ENCODE measurements around the gene TWF2.

The TWF2 gene

DNA sequence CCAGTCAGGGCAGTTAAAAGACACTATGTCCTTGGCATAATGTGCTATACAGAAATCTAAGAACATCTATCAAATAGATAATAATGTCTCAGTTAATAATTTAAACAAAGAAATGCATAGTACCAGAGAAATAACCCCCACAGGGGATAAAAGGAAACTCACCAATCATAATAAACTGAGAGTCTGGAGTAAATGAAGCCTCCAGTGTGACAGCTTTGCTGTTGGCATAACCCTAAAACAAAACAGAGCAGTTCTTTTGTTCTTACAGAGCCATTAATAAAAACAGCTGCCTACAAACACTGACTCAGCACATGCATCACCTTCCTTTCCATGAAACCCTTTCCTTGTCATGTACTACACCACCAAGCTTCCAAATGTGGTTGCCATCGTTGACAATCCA, 20.1 kb upstream of the TWF2 start:
- Histone ChIP-seq H3K79me2 (ENCODE audit: low read length) (peaks cover 65% of the 10 kb centered on the region), H3K36me3 (replicated peaks; ENCODE audit: low read depth, low read length) (peaks cover 82% of the 10 kb centered on the region), H3K9ac (ENCODE audit: low read length) (no peak overlapping the region), H4K20me1 (ENCODE audit: insufficient read depth, low read length) (peaks cover 31% of the 10 kb centered on the region), H2AFZ (ENCODE audit: low read depth, low read length) (no peak overlapping the region), H3K4me2 (ENCODE audit: low read length) (no peak overlapping the region), H3K4me1 (ENCODE audit: low read length) (peaks cover 19% of the 10 kb centered on the region), H3K27ac (ENCODE audit: low read length) (no peak overlapping the region), H3K27me3 (ENCODE audit: low read depth, low read length) (no peaks in the 10 kb centered on the region), H3K9me3 (ENCODE audit: insufficient read depth, low read length) (no peaks in the 10 kb centered on the region), H3K4me3 (ENCODE audit: low read length) (no peak overlapping the region)
- TF ChIP-seq, protein P1, sequence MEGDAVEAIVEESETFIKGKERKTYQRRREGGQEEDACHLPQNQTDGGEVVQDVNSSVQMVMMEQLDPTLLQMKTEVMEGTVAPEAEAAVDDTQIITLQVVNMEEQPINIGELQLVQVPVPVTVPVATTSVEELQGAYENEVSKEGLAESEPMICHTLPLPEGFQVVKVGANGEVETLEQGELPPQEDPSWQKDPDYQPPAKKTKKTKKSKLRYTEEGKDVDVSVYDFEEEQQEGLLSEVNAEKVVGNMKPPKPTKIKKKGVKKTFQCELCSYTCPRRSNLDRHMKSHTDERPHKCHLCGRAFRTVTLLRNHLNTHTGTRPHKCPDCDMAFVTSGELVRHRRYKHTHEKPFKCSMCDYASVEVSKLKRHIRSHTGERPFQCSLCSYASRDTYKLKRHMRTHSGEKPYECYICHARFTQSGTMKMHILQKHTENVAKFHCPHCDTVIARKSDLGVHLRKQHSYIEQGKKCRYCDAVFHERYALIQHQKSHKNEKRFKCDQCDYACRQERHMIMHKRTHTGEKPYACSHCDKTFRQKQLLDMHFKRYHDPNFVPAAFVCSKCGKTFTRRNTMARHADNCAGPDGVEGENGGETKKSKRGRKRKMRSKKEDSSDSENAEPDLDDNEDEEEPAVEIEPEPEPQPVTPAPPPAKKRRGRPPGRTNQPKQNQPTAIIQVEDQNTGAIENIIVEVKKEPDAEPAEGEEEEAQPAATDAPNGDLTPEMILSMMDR (IDR thresholded peaks at IDR 0.05; ENCODE audit: low read depth, low read length), result no peak
- no peak for TF ChIP-seq EZH2phosphoT487 (IDR thresholded peaks at IDR 0.05; ENCODE audit: low read depth)

DNA sequence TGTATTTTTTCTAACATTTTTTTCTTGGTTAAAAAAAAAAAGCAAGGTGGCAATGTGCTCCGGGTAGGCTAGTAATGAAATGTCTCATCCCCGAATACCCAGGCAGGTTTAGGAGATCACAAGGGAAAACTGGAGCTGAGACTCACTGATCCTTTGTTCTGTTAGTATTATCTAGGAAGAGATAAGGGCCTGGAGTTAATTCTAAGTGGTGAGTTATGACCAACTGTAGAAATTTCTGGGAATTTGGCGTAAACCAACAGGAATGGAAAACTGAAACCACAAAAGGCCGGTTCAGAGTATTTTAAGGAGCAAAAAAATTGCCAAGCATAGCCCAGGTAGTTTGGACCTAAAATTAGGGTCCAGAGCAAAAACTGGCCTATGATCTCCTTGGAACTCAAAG, 19.0 kb upstream of the TWF2 start:
- H2AFZ ChIP-seq (ENCODE audit: low read depth, low read length), result no peak overlapping the region
- no peaks in the 10 kb centered on the region for H3K9me3 ChIP-seq (ENCODE audit: insufficient read depth, low read length)
- TF ChIP-seq, protein P1 (IDR thresholded peaks at IDR 0.05; ENCODE audit: low read depth, low read length), result no peak
- TF ChIP-seq EZH2phosphoT487 (IDR thresholded peaks at IDR 0.05; ENCODE audit: low read depth), result no peak
- no peak overlapping the region for H3K27ac ChIP-seq (ENCODE audit: low read length)
- no peaks in the 10 kb centered on the region for H3K27me3 ChIP-seq (ENCODE audit: low read depth, low read length)
- peaks cover 24% of the 10 kb centered on the region for H3K4me1 ChIP-seq (ENCODE audit: low read length)
- H3K36me3 ChIP-seq (replicated peaks; ENCODE audit: low read depth, low read length), result peaks cover 79% of the 10 kb centered on the region
- peaks cover 31% of the 10 kb centered on the region for H4K20me1 ChIP-seq (ENCODE audit: insufficient read depth, low read length)
- H3K4me2 ChIP-seq (ENCODE audit: low read length), result no peak overlapping the region
- H3K9ac ChIP-seq (ENCODE audit: low read length), result no peak overlapping the region
- peaks cover 59% of the 10 kb centered on the region for H3K79me2 ChIP-seq (ENCODE audit: low read length)
- no peak overlapping the region for H3K4me3 ChIP-seq (ENCODE audit: low read length)

DNA sequence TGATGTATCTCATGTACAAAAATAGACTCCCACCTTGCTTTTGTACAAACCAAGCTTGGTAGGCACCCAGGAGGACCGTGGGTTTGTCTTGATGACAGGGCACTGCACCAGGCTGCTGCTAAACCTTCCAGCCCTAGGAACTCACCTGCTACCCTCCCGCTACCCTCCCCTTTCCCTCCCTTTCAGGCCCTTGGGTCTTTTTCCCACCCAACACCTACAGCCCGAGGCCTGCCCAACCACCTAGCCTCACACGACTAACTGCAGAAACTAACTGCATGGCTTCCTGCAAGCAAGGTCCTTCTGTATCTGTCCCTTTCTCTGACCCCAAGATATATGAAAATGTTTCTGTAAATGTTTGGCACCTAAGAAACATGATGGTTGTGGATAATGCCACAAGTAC, 17.7 kb upstream of the TWF2 start:
- TF ChIP-seq EZH2phosphoT487 (IDR thresholded peaks at IDR 0.05; ENCODE audit: low read depth), result no peak
- TF ChIP-seq, protein P1 (IDR thresholded peaks at IDR 0.05; ENCODE audit: low read depth, low read length), result no peak
- Histone ChIP-seq H2AFZ (ENCODE audit: low read depth, low read length) (no peak overlapping the region), H3K4me3 (ENCODE audit: low read length) (no peak overlapping the region), H3K27ac (ENCODE audit: low read length) (no peak overlapping the region), H3K36me3 (replicated peaks; ENCODE audit: low read depth, low read length) (peaks cover 73% of the 10 kb centered on the region), H3K9ac (ENCODE audit: low read length) (no peak overlapping the region), H4K20me1 (ENCODE audit: insufficient read depth, low read length) (peaks cover 22% of the 10 kb centered on the region), H3K27me3 (ENCODE audit: low read depth, low read length) (no peaks in the 10 kb centered on the region), H3K4me1 (ENCODE audit: low read length) (peaks cover 21% of the 10 kb centered on the region), H3K79me2 (ENCODE audit: low read length) (peaks cover 52% of the 10 kb centered on the region), H3K9me3 (ENCODE audit: insufficient read depth, low read length) (no peaks in the 10 kb centered on the region), H3K4me2 (ENCODE audit: low read length) (no peak overlapping the region)

DNA sequence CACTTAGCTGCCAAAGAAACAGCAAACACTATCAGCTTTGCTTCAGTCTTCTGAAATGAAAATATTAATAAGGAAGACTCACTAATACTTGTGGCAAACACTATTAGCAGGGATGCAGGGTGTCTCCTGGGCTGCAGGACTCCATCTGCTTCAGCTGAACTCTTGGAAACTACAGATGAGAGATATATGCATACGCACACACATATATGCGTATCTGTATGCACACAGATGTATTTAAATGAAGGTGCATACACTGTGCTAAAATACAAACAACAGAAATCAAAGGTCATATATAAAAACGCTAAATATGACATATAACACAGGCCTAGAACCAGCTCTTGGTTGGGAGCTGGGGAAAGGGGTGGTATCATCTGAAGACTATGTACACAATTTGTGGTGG, 17.2 kb upstream of the TWF2 start:
- TF ChIP-seq EZH2phosphoT487 (IDR thresholded peaks at IDR 0.05; ENCODE audit: low read depth), result no peak
- TF ChIP-seq, protein P1 (IDR thresholded peaks at IDR 0.05; ENCODE audit: low read depth, low read length), result no peak
- Histone ChIP-seq H3K27ac (ENCODE audit: low read length) (no peak overlapping the region), H3K9ac (ENCODE audit: low read length) (no peak overlapping the region), H3K27me3 (ENCODE audit: low read depth, low read length) (no peaks in the 10 kb centered on the region), H3K4me3 (ENCODE audit: low read length) (no peak overlapping the region), H3K4me2 (ENCODE audit: low read length) (no peak overlapping the region), H4K20me1 (ENCODE audit: insufficient read depth, low read length) (peaks cover 21% of the 10 kb centered on the region), H3K79me2 (ENCODE audit: low read length) (peaks cover 49% of the 10 kb centered on the region; the same call in 1 of the 2 replicates), H3K9me3 (ENCODE audit: insufficient read depth, low read length) (no peaks in the 10 kb centered on the region), H3K36me3 (replicated peaks; ENCODE audit: low read depth, low read length) (peaks cover 72% of the 10 kb centered on the region), H3K4me1 (ENCODE audit: low read length) (peaks cover 21% of the 10 kb centered on the region), H2AFZ (ENCODE audit: low read depth, low read length) (no peak overlapping the region)

Data from OCI-LY3 (cell line).